HG03064 (cell line): ENCODE data around the gene EPN3.

Experiments
- ATAC-seq: cut with Tn5 transposase; IDR thresholded peaks from one replicate; pipeline ENCODE4 v1.9.1; 2021; ENCODE audit warnings: low read depth; ENCODE audit not compliant: unreplicated experiment

The EPN3 gene

DNA sequence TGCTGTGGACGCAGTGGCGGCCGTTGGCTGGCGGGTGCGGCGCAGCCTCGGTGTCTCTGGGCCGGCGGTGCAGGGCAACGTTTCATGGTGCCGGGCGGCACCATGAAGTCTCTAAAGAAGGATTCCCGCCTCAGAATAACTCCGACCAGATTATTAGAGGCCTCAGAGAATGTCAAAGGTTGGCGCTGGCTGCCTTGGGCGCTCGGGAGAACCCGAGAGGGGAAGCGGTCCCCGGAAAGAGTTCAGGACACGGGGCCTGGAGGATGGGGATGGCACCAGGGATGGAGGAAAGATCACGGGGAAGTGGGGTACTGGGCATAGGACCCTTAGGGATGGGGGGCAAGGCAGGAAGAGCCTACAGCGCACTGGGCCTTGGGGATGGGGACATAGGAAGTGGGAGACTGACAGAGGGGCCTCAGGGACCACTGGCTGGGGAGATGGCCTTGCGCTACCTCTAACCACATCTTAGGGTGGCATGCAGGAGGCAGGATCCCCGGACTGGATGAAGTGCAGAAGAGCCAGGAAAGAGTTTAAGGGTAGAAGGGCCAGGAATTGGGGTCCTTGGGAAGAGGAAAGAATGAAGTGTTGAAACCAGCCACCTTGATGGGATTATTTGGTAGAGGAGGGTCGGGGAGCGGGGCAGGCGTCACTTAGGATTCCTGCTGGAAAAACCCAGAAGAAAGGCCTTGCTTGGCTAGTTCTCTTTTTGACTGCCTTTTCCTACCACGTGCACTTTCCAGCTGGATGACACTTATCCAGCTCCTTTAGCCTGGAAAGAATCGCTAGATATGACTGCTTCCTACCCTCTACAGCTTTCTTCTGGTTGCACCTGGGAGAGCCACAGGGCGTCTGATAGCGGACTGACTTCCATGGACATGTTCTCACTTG, 23.7 kb upstream of the EPN3 start:
- no peak for ATAC-seq

DNA sequence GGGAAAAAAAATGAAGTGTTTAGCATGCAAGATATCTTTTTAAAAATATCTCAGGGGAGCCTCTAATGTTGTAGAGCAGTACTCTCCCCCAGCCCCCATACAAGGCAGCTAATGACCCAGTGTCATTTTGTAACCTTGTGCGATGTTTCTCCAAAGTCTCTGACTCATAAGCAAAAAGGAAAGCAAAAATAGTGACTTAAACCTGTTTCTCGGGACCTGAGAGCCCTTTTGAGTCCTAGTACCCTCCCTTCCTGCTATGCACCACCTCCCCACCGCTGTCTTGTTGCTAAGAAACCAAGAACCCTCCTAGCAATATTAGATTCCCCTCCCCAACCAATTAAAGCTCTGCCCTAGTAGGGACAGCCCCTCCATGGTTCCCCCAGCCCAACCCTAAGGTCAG, 21.5 kb upstream of the EPN3 start:
- ATAC-seq = peak; percentile 85

DNA sequence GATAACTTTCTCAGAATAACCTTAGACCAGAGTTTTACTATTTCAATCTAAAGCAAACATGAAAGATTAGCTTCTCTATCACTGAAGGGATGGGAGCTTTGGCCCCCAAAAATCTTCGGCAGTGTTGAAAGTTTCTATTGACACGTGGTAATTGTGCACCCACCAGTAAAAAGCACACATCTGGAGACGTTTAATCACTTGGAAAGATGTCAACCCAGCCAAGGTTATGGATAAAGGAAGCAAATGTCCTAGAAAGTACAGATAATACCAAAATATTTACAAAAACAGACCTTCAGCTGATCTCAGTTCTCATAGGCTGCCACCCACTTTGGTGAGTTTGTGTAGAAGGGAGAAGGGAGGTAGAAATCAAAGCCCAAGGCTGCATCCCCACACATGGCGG, 19.0 kb upstream of the EPN3 start:
- ATAC-seq = no peak

DNA sequence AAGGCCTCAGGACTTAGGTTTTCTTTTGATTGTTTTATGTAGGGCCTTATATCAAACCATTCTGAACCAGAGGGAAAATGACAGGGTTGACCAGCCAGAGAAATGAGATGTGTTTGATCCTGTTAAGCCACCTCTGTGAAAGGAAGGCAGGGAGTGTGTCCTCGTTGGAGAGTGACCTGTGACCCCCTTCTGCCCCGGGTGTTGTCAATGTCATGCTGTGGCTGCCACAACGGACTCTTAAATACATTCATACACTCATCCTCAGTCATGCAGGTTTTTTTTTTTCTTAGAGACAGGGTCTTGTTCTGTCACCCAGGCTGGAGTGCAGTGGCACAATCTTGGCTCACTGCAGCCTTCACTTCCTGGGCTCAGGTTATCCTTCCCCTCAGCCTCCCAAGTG, 18.1 kb upstream of the EPN3 start:
- ATAC-seq = no peak

DNA sequence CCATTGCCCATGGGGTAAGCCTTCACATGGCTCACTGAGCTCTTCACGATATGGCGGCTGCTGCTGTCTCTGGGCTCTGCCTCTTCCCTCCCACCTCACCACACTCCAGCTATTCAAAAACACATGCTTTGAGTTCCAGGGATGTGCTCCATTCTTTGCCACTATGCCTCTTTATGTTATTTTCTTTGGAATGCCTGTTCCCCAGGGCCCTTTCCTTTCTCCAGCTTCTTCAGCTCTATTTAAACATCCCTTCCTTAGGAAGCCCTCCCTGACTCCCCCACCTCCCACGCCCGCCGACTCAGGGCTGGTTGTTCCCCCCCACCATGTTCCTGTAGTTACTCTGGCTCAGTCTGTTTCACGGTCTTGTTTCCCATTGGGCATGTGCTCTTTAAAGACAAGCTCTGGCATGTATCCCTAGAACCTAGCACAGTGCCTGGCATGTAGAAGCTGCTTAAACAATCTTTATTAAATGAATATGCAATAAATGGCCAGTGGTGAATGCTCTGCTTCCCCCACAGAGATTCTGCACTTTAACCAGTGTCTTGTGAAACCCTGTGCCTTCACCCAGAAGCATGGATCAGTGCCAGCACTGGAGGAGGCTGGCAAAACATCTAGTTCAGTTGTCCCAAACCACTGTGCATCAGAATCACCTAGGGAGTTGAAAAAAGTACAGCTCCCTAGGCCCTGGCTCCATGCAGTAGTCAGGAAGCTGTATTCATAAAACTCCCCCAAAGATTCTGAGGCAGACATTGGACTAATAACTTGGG, 17.4 kb upstream of the EPN3 start:
- no peak for ATAC-seq

DNA sequence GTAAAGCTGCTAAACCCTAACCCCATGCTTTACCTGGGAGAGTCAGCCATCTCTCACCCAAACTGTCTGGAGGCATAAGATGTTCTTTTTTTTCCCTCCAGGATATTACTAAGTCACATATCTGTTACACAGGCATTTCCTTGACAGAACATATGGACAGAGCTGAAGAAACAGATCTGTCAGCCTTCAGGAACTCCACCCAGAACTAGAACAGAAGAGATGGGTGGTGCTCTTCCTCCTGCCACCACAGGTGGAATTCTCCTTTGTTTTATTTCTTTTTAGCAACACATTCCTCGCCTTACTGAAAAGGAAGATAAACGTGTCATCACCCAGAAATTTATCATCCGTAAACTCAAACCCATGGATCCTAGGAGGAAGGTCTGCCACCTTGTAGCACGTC, 15.5 kb upstream of the EPN3 start:
- no peak for ATAC-seq

DNA sequence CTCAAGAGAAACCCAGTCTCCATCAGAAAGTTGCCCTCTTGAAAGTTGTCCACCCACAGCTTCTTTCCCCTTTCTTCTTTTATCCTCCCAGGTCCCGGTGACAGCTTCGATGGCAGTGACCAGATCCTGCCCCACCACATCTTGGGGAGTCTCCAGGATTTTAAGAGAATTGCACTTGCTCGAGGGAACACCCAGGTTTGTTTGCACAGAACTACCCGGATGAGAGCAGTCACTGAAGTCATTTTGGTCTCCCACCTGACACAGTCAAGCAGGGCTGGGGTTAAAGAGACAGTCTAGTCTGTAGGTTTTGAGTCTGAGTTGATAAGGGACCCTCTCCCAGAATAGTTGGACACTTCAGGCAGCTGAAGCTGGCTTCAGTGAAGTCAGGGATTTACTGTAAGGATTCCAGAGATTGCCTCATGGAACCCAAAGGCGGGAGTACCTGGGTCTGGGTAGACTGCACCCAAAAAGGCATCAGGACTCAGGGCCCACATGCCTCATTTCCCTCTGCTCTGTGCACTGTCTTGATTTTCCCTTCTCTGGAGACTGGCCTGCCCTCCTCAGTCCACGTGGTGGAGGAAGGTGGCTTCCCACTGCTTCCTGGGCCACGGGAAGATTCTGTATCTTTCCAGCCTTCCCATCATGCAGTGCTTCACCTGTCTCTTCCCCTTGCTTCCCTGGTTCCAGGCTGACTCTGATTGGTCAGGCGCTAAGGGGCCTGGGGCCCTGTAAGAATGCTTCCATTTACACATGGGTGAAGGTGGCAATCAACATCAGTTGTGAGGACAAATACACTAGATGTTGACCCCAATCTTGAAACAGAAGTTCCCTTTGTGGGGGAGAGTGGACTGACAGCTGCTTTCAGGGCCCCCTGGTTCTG, 14.8 kb upstream of the EPN3 start:
- ATAC-seq = no peak

DNA sequence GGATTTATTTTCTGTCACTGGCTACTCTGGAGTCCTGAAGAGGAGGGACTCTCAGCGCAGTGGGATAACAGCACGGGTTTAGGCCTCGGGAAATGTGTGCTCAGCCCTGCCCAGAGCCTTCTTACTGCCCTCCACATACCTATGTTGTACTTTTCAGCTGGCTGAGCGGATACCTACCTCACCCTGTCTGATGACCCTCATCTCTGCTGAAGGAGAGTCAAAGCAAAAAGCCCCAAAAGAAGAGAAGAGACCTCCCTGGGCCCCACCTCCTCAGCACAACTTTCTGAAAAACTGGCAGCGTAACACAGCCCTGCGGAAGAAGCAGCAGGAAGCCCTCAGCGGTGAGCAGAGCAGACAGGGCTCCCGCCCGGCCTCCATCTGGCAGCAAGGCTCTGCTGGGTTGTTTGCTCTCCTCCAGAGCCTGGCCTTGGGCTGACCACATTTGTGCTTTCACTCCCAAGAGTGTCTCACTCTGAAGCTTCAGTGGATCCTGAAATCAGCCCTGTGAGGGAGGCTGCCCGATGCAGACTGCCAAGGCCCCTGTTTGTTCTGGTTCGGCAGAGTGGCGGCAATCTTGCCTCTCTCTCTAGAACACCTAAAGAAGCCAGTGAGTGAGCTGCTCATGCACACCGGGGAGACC, 14.0 kb upstream of the EPN3 start:
- ATAC-seq = no peak

DNA sequence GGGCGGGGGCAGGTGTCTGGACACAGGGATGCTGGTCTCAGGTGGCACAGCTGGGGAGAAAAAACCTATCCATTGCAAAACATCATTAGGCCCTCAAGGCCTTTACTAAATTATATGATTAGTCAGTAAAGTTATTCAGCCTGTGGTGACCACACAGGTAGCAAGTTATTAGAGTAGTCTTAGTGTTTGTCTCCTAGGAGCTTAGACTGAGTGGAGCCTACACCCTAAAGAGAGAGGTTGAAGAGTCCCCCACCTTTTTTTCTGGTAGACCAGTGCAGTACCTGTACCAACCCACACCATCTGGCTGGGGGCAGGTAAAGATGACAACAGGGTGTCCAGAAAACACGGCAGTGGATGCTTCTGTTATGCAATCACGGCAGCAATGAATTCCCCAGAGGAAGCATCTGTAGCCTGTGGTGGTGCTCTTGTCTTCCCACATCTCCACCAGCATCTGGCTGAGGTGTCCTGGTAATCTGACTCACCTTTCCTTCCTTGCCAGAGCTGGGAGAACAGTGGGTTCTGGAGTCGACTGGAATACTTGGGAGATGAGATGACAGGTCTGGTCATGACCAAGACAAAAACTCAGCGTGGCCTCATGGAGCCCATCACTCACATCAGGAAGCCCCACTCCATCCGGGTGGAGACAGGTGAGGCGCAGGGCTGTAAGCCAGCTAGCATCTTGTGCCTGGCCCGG, 13.2 kb upstream of the EPN3 start:
- ATAC-seq = no peak

DNA sequence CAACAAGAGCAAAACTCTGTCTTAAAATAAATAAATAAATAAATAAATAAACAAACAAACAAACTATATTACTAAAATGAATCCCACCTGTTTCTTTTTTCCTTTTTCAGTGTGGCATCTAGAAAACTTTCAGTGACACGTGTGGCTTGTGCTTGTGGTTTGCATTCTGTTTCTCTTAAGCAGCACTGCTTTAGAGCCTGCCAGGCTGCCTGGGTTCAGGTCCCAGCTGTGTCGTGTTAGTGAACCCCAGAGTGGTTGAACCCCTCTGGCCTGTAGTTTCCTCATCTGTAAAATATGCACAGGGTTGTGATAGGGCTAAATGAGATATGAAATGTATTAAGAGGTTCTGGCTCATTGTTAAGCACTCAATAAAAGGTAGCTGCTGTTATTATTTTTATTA, 12.1 kb upstream of the EPN3 start:
- no peak for ATAC-seq

DNA sequence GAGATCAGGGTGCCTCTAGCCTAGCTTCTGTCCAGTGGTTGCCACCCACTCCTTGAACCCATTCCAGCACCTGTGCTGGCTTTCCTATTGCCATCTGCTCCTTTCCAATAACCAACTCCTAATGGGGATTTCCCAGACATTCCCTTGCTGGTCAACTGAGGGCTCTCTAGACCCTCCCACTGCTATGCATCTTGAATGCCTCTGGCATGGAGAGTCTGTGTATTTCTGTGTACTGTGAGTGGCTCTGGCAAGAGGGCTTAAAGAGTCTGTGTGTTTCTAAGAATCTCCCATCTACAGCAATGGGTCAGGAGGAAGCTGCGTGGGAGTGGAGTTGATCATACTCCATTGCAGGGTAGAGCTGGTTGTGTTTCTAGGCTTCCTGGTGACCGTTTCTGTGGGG, 11.0 kb upstream of the EPN3 start:
- ATAC-seq = no peak

DNA sequence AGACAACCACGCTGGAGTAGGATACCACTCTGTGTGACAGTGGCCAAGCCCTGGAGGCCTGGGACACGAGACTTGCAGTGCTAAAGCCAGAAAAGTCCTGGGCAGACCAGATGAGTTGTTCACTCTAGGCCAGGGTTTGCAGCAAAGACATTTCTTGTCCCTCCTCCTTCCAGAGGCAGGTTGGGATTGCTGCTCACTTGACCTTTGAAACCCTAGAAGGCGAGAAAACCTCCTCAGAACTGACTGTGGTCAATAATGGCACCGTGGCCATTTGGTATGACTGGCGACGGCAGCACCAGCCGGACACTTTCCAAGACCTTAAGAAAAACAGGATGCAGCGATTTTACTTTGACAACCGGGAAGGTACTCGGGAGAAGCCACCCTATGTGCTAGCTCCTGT, 9.8 kb upstream of the EPN3 start:
- ATAC-seq = no peak

DNA sequence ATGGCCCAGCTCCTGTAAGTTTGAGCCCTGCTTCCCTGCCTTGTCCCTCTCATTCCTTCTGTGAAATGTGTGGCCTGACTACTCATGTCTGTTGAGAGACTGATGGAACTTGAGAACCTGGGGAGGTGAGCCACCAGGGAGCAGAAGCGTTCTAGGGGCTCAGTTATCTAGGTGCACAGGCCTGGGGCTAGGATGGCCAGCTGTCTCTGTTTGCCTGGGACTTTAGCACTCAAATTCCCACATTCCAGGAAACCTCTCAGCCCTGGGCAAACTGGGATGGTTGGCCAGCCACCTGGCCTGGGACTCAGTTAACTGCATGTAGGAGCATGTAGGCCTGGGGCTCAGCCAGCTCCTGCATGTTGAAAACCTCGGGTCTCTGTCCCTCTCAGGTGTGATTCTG, 9.3 kb upstream of the EPN3 start:
- ATAC-seq = no peak

DNA sequence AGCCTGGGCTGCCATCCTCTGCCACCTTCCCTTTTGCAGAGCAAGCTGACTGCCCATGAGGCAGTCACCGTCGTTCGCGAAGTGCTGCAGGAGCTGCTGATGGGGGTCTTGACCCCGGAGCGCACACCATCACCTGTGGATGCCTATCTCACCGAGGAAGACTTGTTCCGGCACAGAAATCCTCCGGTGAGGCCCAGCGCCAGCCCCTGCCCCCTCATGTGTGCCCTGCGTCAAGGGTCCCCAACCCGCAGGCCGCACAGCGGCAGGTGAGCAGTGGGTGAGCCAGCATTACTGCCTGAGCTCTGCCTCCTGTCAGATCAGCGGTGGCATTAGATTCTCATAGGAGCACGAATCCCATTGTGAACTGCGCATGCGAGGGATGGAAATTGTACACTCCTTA, 7.7 kb upstream of the EPN3 start:
- no peak for ATAC-seq

DNA sequence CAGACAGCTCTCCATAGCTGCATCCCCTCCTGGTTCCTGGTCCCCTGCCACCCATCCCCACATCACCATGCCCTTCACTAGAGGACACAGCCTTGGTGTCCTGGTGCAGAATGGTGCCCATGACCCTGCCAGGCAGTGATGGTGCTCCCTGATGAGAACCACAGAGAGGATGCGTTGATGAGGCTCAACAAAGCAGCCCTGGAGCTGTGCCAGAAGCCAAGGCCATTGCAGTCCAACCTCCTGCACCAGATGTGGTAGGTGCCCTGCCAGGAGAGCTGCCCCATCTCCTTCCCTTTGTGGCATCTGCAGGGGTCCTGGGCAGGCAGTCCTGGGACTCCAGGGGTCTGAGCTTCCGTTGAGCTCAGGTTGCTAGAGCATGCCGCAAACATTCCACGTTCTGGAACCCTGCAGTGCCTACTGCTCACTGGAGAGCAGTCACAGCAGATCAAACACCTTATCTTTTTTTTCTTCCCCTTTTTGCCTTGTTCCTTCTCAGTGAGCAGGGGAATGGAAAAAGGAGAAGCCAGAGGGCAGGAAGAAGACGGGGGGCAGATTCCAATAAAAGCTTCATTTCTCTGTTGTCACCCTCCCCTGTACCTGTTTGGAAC, 5.3 kb upstream of the EPN3 start:
- ATAC-seq = no peak

DNA sequence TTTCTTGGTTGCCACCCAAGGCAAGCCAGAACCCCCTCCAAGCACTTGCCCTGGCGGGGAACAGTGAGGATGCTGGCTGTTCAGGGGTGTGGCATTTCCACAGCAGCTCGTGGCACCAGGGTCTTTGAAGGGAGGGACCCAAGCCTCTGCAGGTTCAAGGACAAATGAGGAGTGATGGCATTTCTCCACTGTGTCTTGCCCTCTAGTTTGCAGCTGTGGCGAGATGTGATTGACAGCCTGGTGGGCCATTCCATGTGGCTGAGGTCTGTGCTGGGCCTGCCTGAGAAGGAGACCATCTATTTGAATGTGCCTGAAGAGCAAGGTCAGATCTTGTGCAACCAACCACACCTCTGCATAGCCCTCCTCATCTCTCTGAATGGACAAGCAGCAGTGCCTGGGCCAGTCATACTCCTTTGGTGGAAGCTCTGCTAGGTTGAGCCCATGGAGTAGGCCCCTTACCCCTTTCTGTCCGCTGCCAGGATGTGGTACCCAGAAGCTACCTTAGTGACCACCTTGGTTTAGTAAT, 4.5 kb upstream of the EPN3 start:
- no peak for ATAC-seq

DNA sequence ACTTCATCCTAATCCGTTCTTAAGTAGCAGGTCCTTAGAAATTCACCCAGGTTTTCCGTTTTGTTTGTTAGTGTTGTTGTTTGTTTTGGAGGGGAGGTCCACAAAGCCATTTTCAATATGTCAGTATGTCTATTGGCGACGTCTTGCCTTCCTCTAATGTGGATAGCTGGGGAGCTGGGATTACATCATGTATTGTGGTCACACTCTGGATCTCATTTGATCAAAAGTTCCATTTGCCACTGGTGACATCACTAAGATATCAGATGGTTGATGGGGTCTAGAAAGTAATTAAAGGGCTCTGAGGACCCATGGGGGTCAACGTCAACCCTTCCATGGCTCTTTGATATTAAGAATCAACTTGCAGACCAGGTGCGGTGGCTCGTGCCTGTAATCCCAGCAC, 2.7 kb upstream of the EPN3 start:
- no peak for ATAC-seq

DNA sequence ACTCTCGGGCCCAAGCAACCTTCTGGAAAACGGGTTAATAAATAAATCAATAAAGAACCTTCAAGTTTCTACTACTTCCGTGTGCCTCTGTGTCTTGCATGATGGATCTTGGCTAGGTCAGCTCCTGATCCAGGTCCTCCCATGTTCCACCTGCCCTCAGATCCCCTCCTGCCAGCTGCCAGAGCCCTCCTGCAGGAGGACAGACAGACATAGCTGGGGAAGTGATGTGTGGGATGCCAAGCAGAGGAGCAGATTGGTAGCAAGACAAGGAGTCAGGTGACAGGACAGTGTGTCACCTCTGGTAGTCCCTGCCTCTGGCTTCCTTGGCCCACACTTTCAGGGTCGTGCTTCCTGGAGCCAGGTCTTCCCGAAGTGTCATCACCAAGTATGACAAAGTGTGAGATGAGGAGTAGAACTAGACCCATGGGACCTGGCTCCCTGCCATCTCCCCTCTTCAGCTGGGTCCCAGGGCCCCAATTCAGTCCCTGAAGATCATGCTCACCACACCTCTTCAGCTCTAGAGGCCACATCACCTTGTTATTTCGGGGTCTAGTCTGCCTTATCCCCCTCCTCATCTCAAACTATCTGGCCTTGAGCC, 1.0 kb upstream of the EPN3 start:
- no peak for ATAC-seq

DNA sequence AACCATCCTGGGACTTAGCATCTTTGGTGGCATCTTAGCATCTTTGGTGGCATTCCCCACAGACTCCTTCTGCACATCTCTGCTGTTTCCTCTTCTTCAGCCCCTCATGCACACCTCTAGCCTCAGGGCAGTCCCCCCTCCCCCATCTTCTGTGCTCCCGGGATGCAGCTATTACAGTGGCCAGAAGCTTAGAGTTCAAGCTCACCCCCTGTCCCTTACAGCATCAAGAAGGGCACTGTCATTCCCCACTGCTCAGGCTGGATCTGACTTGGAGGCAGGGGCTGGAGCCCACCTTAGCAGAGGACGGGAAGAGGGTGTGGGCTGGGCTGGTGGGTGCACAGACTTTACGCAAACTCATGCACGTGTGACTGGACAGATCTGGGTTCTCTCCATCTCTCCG, 650 bp downstream of the EPN3 start:
- ATAC-seq = no peak
